GM12801 (cell line): ENCODE measurements around the gene ASCL5.

ENCODE experiments used
- CTCF ChIP-seq: IDR thresholded peaks from one replicate; pipeline ENCODE4 v1.5.1; 2011; ENCODE audit warnings: control low read depth; ENCODE audit not compliant: insufficient read length; ENCODE audit errors: extremely low read depth

ASCL5 gene

DNA sequence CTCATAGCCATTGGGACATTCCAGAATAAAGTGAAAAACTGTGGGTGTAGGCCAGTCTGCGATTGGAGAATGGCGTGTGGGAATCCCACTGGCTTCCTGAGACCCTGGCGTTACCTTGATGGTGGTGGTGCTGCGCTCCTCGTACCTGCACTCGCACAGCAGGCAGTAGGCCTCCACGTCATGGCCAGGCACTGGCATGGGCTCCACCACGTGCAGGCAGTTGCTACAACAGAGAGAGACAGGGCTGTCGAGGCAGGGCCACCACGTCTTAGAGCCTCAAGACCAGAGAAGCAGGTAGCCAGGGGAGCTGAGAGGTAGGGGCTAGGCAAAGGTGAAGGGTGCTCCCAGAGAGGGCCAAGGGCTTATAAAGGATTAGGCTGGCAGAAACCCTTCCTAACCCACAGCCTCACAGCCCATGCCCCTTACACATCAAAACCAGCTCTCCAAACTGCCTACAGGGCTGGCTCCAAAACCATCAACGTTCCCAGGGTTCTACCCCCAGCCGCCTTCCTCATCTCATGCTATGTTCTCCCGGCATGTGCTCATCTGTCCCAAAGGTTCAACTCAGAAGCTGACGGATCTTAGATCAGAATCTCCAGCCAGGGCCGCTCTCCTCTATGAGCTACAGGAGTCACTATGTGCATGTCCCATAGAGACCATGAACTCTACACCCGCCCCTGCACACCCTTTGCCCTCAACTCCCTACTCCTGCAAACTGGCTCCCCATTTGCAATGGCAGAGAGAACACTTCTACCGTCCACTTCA is 19.8 kb upstream of the ASCL5 start:
- TF ChIP-seq CTCF: no peak

DNA sequence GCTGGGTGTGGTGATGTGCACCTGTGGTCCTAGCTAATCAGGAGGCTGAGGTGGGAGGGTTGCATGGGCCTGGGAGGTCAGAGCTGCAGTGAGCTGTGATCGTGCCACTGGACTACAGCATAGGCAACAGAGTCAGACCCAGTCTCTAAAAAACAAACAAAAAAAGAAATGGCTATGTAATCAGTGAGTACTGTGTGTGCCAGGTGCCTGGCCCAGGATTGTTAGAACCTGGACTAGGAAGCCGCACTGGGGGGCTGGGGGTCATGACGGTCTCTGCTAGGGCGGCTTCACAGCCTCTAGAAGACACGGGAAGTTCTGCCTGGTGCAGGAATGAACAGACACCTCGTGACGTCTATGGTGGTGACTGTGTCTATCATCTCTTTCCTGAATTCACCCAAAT is 18.8 kb upstream of the ASCL5 start:
- TF ChIP-seq CTCF: no peak

GRCh38 chr1:201145132-201145531 is 18.1 kb upstream of the ASCL5 start:
- TF ChIP-seq CTCF: no peak

DNA sequence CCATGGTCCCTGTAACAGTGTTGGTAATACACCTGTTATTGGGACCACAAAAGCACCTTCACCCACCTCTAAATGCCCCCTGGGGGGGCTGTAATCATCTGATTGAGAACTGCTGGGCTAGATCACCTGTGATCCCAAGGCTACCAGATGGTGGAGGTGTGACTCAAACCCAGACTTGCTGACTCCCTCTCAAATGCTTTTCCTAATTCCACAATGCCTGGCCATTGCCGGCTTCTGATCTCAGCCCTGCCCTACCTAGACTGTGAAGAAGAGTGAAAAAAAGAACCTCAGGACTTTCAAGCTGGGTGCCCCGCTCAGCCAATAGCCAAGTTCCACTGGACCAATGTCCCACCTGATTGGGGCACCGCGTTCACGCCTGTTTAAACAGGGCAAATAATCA is 17.7 kb upstream of the ASCL5 start:
- no peak for TF ChIP-seq CTCF

DNA sequence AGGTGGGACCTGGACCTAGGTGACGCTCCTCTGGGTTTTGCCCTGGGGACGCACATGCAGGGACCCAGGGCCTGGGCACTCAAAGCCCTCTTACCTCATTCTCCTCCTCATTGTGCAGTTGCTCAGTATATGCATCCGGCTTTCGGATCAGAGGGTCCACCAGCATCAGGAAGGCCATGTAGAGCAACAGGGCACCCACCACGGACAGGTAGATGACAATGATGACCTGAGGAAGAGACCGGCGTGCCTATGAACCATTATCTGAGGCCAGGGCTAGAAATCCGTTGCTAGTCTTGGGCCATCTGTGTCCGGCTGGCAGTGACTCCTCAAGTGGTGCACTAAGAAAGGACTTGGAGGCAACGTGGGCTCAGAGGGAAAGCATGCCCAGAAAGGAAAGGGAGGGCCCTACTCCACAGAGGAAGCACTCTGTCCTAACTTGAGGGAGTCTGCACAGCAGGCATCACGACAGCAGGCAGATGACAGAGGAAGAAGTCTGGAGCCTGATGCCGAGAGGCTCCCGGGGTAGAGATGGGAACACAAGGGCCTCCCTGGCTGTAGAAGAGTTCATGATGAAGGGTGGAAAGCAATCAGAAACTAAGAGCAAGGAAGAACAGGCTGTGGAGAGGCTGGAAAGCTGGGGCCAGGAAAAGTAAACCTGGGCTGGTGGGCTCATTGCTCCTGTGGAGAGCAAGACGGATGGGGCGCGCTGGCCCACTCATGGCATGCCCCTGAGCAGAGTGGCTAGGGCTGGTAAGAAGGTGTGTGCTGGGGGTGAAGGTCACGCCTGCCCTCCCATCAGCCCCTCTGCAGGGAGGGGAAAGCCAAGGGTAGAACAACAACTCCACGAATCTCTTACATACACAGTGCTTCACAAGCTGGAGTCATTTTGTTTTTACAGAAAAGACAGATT is 17.0 kb upstream of the ASCL5 start:
- TF ChIP-seq CTCF: no peak

DNA sequence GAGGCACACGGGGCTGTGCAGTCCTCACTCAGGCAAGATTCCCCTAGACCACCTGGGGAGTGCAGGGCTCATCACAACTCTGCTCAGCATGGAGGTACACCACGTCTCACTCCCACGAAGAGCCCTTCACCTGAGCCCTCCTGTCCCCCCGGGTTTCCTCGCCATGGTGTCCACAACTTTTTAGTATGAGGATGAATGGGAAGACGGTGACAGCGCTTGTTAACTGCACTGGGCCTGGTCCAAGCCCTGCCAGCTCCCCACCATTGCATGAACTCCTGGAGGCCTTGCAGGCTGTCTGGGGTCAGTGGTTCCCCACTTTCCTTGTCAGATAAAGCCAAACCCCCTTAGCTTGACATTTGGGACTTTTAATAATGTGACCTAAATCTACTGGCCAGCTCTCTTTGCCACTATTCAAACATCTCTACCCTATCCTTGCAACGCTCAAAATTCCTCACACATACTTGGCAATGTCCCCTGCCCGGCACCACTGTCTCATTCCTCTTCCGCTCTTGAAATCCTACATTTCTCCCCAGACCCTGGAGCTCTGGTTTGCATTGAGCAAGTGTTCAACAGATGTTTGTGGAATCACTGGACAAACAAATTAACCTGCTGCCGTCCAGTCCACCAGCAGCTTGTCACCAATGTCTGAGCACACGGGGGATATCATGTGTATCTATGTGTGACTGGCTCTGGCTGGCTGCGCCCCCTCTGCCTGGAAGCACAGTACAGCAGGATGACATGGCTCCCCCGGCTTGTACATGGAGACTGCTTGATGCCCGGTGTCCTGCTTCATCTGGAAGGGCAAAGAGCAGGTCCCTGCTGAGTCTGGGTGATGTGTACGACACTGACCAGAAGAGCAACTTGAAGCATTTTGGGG is 16.1 kb upstream of the ASCL5 start:
- TF ChIP-seq CTCF: no peak
